ENCODE measurements around the gene FNTB.

Gene FNTB

DNA sequence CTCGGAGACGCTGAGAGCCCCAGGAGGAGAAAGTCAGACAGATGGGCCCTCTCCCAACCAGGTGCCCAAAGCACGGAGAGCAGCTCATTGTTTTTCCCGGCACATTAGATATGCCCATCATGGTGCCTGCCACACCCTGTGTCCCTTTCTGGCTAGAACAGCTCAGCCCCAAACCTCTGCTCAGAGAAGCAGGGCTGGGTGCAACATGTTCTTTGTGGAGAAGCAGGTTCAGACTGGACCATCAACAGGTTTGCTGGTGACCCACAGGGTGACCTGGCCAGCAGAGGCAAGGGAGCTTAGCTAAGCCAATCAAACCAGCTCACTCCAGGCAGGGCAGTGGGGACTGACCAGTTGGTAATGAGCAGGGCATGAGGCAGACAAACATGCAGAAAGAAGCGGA, 28.0 kb upstream of the FNTB start:
- DNase-seq (ENCODE audit: low read depth) = no peak
- TF ChIP-seq, protein P1, sequence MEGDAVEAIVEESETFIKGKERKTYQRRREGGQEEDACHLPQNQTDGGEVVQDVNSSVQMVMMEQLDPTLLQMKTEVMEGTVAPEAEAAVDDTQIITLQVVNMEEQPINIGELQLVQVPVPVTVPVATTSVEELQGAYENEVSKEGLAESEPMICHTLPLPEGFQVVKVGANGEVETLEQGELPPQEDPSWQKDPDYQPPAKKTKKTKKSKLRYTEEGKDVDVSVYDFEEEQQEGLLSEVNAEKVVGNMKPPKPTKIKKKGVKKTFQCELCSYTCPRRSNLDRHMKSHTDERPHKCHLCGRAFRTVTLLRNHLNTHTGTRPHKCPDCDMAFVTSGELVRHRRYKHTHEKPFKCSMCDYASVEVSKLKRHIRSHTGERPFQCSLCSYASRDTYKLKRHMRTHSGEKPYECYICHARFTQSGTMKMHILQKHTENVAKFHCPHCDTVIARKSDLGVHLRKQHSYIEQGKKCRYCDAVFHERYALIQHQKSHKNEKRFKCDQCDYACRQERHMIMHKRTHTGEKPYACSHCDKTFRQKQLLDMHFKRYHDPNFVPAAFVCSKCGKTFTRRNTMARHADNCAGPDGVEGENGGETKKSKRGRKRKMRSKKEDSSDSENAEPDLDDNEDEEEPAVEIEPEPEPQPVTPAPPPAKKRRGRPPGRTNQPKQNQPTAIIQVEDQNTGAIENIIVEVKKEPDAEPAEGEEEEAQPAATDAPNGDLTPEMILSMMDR (IDR thresholded peaks at IDR 0.05; ENCODE audit: control insufficient read depth, extremely low read depth, insufficient read depth) = no peak
- no peak overlapping the region for H3K4me3 ChIP-seq (ENCODE audit: low read depth, low read length)

DNA sequence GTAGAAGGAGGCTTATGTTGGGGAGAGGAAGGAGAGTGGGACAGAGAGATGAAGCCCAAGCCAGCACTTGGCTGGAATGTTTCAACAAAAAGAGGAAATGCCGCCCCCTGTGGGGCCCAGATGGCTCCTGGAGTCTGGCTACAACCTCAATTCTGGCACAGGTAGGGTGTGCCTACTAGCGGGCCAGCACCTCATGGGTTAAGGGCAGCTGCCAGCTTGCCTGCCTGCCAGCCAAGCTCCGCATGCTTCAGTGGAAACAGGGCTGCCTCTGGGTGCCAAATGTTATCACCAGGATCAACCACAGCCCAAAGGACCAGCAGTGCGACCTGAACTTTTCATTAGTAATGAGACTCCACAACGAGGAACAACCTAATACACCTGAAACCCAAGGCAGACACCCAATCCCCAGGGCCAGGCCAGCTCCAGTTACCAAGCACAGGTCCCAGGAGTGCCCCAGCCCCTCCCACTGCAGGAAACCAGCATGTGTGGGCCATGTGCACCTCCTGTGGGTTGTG, 25.9 kb upstream of the FNTB start:
- no peak overlapping the region for H3K4me3 ChIP-seq (ENCODE audit: low read depth, low read length)
- DNase-seq (ENCODE audit: low read depth) = peak; percentile 49
- TF ChIP-seq, protein P1 (IDR thresholded peaks at IDR 0.05; ENCODE audit: control insufficient read depth, extremely low read depth, insufficient read depth) = no peak

DNA sequence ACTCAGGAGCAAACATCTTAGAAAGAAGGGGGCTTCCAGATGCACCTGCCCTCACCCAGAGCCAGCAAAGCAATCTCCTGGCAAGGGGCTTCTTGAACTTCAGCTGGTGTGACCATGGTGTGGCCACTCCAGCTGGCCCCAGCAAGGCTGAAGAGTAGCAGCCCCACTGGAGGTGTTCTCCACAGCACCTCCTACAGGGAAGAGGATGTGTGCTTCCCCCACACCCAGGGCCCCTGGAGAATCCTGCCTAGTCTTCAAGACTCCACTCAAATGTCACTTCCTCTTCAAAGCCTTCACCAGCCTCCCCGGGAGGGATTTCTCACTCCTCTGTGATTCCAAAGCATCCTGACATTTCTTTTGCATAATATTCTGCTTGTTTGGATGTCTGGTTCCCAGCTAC, 23.1 kb upstream of the FNTB start:
- TF ChIP-seq, protein P1 (IDR thresholded peaks at IDR 0.05; ENCODE audit: control insufficient read depth, extremely low read depth, insufficient read depth) = no peak
- no peak for DNase-seq (ENCODE audit: low read depth)

DNA sequence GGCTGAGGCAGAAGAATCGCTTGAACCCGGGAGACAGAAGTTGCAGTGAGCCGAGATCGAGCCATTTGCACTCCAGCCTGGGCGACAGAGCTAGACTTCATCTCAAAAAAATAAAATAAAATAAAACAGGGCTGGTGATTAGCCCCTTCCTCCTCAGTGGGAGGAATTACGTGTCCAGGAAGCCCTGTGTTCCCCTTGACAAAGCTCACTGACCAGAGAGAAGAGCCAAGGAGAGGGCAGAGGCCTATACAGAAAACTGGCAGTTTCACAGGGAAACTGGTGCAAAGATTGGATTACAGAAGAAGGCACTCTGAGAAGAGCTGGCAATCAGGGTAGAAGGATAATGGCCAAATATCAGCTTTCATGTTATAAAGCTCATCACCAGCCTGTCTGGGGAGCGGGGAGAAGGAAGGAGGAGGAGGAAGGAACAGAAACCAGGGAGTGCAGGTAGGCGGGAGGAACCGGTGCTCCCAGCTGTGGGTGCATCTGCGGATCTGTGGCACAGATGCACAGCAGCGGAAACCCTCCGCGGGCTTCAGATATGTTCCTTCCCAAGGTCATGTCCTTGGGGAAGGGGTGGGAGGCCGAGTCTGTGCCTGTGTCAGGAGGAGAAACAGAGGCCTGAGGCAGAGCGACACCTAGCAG, 21.2 kb upstream of the FNTB start:
- TF ChIP-seq, protein P1 (IDR thresholded peaks at IDR 0.05; ENCODE audit: control insufficient read depth, extremely low read depth, insufficient read depth) = no peak
- DNase-seq (ENCODE audit: low read depth) = no peak
- H3K4me3 ChIP-seq (ENCODE audit: low read depth, low read length) = no peak overlapping the region

More for the DNA sequence above, 23.1 kb upstream of the FNTB start:
- H3K4me3 ChIP-seq (ENCODE audit: low read depth, low read length) = no peak overlapping the region

DNA sequence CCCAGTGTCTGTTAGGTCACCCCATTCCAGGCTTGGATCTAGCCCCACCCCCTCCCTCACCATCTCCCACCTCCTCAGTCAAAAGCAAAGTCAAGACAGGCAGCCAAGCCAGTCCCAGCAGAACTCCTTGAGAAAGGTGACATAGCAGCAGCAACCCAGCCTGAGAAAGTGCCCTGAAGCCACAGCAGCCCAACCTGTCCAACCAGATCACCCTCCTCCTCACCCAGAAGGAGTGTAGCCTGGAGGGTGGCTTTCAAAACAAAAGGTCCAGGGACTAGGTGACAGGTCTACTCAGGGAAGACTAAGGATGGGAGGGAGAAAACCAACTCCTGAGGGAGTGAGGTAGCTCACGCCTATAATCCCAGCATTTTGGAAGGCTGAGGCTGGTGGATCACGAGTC, 19.7 kb upstream of the FNTB start:
- DNase-seq (ENCODE audit: low read depth) = peak; percentile 80
- TF ChIP-seq, protein P1 (IDR thresholded peaks at IDR 0.05; ENCODE audit: control insufficient read depth, extremely low read depth, insufficient read depth) = no peak
- H3K4me3 ChIP-seq (ENCODE audit: low read depth, low read length) = no peak overlapping the region

DNA sequence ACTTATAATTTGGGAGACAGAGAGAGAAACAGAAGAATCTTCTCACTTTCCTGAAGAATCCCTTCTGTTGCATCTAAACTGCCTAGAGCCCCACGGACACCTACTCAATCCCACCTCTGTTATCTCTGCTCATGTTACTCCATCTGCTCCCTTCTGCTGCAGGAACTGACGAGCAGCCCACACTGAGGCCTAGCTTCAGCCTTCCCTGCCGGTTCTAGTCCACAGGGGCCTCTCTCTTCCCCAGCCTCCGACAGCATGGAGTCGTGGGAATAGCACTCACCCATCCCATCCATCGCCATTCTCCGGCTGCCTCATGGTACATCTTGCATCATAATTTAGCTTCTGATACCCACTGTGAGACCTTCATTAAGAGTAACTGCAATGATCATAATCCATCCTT, 18.5 kb upstream of the FNTB start:
- TF ChIP-seq, protein P1 (IDR thresholded peaks at IDR 0.05; ENCODE audit: control insufficient read depth, extremely low read depth, insufficient read depth) = no peak
- DNase-seq (ENCODE audit: low read depth) = no peak
- no peak overlapping the region for H3K4me3 ChIP-seq (ENCODE audit: low read depth, low read length)

DNA sequence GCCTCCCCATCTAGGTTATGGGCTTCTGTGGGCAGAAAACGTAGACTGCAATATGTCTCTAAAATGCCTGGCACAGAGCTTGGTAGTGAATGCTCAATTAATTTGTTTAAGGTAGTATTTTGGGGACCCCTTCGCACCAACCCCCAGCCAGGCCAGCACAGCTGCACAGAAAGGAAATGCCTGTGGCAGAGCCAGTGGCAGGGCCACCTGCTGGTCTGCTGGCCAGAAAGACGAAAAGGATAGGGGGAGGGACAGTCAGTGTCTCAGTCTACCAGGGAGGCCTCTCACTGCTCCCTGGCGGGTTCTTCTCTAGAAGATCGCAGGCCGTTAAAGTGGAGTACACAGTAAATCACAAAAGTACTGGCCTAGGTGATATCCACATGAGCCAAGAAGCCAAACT, 18.0 kb upstream of the FNTB start:
- H3K4me3 ChIP-seq (ENCODE audit: low read depth, low read length) = no peak overlapping the region
- TF ChIP-seq, protein P1 (IDR thresholded peaks at IDR 0.05; ENCODE audit: control insufficient read depth, extremely low read depth, insufficient read depth) = no peak
- no peak for DNase-seq (ENCODE audit: low read depth)

All from LNCaP clone FGC (cell line).